ENCODE data around the gene SLC6A19.

- TF ChIP-seq CEBPB (IDR thresholded peaks at IDR 0.05; ENCODE audit: borderline replicate concordance in 1 of 2, low read depth in 2 of 2, low read length in 2 of 2) (no peak), POLR2AphosphoS5 (IDR thresholded peaks at IDR 0.05; ENCODE audit: low read length) (no peak), CHD1 (IDR thresholded peaks at IDR 0.05; ENCODE audit: low read depth, low read length) (no peak), CHD2 (IDR thresholded peaks at IDR 0.05; ENCODE audit: borderline replicate concordance, low read depth, low read length) (no peak), CREB1 (IDR thresholded peaks at IDR 0.05; ENCODE audit: low read depth) (no peak), MTA3 (IDR thresholded peaks at IDR 0.05; ENCODE audit: borderline replicate concordance, low read length) (no peak), BHLHE40 (IDR thresholded peaks at IDR 0.05; ENCODE audit: borderline replicate concordance in 1 of 2, low read depth in 2 of 2, low read length in 1 of 2) (no peak), SIX5 (IDR thresholded peaks at IDR 0.05; ENCODE audit: low read depth, low read length, severe bottlenecking) (no peak), POU2F2 (IDR thresholded peaks at IDR 0.05; ENCODE audit: borderline replicate concordance, low read depth, low read length) (no peak), YY1 (IDR thresholded peaks at IDR 0.05; ENCODE audit: low read depth, low read length) (no peak)
- TF ChIP-seq, protein P1, sequence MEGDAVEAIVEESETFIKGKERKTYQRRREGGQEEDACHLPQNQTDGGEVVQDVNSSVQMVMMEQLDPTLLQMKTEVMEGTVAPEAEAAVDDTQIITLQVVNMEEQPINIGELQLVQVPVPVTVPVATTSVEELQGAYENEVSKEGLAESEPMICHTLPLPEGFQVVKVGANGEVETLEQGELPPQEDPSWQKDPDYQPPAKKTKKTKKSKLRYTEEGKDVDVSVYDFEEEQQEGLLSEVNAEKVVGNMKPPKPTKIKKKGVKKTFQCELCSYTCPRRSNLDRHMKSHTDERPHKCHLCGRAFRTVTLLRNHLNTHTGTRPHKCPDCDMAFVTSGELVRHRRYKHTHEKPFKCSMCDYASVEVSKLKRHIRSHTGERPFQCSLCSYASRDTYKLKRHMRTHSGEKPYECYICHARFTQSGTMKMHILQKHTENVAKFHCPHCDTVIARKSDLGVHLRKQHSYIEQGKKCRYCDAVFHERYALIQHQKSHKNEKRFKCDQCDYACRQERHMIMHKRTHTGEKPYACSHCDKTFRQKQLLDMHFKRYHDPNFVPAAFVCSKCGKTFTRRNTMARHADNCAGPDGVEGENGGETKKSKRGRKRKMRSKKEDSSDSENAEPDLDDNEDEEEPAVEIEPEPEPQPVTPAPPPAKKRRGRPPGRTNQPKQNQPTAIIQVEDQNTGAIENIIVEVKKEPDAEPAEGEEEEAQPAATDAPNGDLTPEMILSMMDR (IDR thresholded peaks at IDR 0.05 in 2 of 3, conservative IDR thresholded peaks at IDR 0.05 in 1 of 3; ENCODE audit: control insufficient read depth in 2 of 3, extremely low read depth in 1 of 3, insufficient read depth in 1 of 3, low read depth in 3 of 3, low read length in 3 of 3) = no peak
- TF ChIP-seq, protein P2, sequence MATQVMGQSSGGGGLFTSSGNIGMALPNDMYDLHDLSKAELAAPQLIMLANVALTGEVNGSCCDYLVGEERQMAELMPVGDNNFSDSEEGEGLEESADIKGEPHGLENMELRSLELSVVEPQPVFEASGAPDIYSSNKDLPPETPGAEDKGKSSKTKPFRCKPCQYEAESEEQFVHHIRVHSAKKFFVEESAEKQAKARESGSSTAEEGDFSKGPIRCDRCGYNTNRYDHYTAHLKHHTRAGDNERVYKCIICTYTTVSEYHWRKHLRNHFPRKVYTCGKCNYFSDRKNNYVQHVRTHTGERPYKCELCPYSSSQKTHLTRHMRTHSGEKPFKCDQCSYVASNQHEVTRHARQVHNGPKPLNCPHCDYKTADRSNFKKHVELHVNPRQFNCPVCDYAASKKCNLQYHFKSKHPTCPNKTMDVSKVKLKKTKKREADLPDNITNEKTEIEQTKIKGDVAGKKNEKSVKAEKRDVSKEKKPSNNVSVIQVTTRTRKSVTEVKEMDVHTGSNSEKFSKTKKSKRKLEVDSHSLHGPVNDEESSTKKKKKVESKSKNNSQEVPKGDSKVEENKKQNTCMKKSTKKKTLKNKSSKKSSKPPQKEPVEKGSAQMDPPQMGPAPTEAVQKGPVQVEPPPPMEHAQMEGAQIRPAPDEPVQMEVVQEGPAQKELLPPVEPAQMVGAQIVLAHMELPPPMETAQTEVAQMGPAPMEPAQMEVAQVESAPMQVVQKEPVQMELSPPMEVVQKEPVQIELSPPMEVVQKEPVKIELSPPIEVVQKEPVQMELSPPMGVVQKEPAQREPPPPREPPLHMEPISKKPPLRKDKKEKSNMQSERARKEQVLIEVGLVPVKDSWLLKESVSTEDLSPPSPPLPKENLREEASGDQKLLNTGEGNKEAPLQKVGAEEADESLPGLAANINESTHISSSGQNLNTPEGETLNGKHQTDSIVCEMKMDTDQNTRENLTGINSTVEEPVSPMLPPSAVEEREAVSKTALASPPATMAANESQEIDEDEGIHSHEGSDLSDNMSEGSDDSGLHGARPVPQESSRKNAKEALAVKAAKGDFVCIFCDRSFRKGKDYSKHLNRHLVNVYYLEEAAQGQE (IDR thresholded peaks at IDR 0.05; ENCODE audit: low read depth, low read length) = no peak
- TF ChIP-seq, protein P3, sequence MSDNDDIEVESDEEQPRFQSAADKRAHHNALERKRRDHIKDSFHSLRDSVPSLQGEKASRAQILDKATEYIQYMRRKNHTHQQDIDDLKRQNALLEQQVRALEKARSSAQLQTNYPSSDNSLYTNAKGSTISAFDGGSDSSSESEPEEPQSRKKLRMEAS (IDR thresholded peaks at IDR 0.05; ENCODE audit: low read depth, low read length) = no peak
Observed at GRCh38 chr5:1162751-1163150, 38.6 kb upstream of the SLC6A19 start.

Measured in GM12878 (cell line).